VCaP (cell line): ENCODE results near the gene ZCCHC14.

ENCODE experiments used
- H3K27ac ChIP-seq: fragments of 450-650 bp; 2 replicates; pipeline ENCODE4 v1.5.1; 2017
- CTCF ChIP-seq: fragments of 450-650 bp; conservative IDR thresholded peaks from 2 replicates; pipeline ENCODE4 v1.5.1; 2017; ENCODE audit warnings: mild to moderate bottlenecking, moderate library complexity

Gene ZCCHC14

GRCh38 chr16:87492721-87493607, at the start of gene ZCCHC14:
Gene ZCCHC14, minus strand, starts transcription at chr16:87493024. Its CDS starts 786 bp downstream, at chr16:87492238.
- 0 out of 2 replicates have a peak within 1 kb of the TSS, but pooled peaks have one; percentile 33 for H3K27ac ChIP-seq
- TF ChIP-seq CTCF, result no peak

- H3K27ac ChIP-seq, result no peak overlapping the region
- TF ChIP-seq CTCF, result no peak
Observed at GRCh38 chr16:87541872-87542234, 49.0 kb upstream of the ZCCHC14 start.

GRCh38 chr16:87541147-87541871, 48.5 kb upstream of the ZCCHC14 start:
- no peak for TF ChIP-seq CTCF
- no peak overlapping the region for H3K27ac ChIP-seq

GRCh38 chr16:87540897-87541146, 48.0 kb upstream of the ZCCHC14 start:
- no peak overlapping the region for H3K27ac ChIP-seq
- TF ChIP-seq CTCF, result no peak

- no peak overlapping the region for H3K27ac ChIP-seq
Observed at GRCh38 chr16:87540072-87540896, 47.5 kb upstream of the ZCCHC14 start.

GRCh38 chr16:87539113-87539512, 46.3 kb upstream of the ZCCHC14 start:
- no peak for TF ChIP-seq CTCF
- no peak overlapping the region for H3K27ac ChIP-seq

More at GRCh38 chr16:87540072-87540896, 47.5 kb upstream of the ZCCHC14 start:
- no peak for TF ChIP-seq CTCF

- H3K27ac ChIP-seq, result no peak overlapping the region
- no peak for TF ChIP-seq CTCF
Observed at GRCh38 chr16:87538594-87538993, 45.8 kb upstream of the ZCCHC14 start.
